ENCODE measurements around the gene TMEM169.

Gene TMEM169

GRCh38 chr2:216069028-216069427 lies 12.7 kb upstream of the TMEM169 start:
- in situ Hi-C loops (cut with HindIII; ENCODE audit: low sequenced_read_pairs): no loop called here
- no peak for TF ChIP-seq CTCF (IDR thresholded peaks at IDR 0.05; ENCODE audit: low read depth, low read length)
- H3K4me3 ChIP-seq (ENCODE audit: low read depth, low read length): no peak overlapping the region
- no peak for DNase-seq (ENCODE audit: low read depth, low spot score)

- no peak for DNase-seq (ENCODE audit: low read depth, low spot score)
- TF ChIP-seq CTCF (IDR thresholded peaks at IDR 0.05; ENCODE audit: low read depth, low read length): no peak
- in situ Hi-C loops (cut with HindIII; ENCODE audit: low sequenced_read_pairs): no loop called here
- no peak overlapping the region for H3K4me3 ChIP-seq (ENCODE audit: low read depth, low read length)
Measured at GRCh38 chr2:216070195-216070594, 11.5 kb upstream of the TMEM169 start.

- no peak for TF ChIP-seq CTCF (IDR thresholded peaks at IDR 0.05; ENCODE audit: low read depth, low read length)
- in situ Hi-C loops (cut with HindIII; ENCODE audit: low sequenced_read_pairs): no loop called here
- no peak for DNase-seq (ENCODE audit: low read depth, low spot score)
- no peak overlapping the region for H3K4me3 ChIP-seq (ENCODE audit: low read depth, low read length)
Measured at GRCh38 chr2:216071111-216071851, 10.4 kb upstream of the TMEM169 start.

GRCh38 chr2:216072473-216072872 lies 9.2 kb upstream of the TMEM169 start:
- H3K4me3 ChIP-seq (ENCODE audit: low read depth, low read length): no peak overlapping the region
- in situ Hi-C loops (cut with HindIII; ENCODE audit: low sequenced_read_pairs): no loop called here

GRCh38 chr2:216073773-216074172 lies 7.9 kb upstream of the TMEM169 start:
- DNase-seq (ENCODE audit: low read depth, low spot score): no peak
- in situ Hi-C loops (cut with HindIII; ENCODE audit: low sequenced_read_pairs): no loop called here
- no peak for TF ChIP-seq CTCF (IDR thresholded peaks at IDR 0.05; ENCODE audit: low read depth, low read length)
- no peak overlapping the region for H3K4me3 ChIP-seq (ENCODE audit: low read depth, low read length)

More at GRCh38 chr2:216072473-216072872, 9.2 kb upstream of the TMEM169 start:
- no peak for DNase-seq (ENCODE audit: low read depth, low spot score)
- TF ChIP-seq CTCF (IDR thresholded peaks at IDR 0.05; ENCODE audit: low read depth, low read length): no peak

- TF ChIP-seq CTCF (IDR thresholded peaks at IDR 0.05; ENCODE audit: low read depth, low read length): no peak
- DNase-seq (ENCODE audit: low read depth, low spot score): no peak
- H3K4me3 ChIP-seq (ENCODE audit: low read depth, low read length): no peak overlapping the region
- in situ Hi-C loops (cut with HindIII; ENCODE audit: low sequenced_read_pairs): no loop called here
Measured at GRCh38 chr2:216074380-216074779, 7.3 kb upstream of the TMEM169 start.

Measured in astrocyte of the spinal cord (primary cell).